Keratinocyte (primary cell): ENCODE data around the gene ANKDD1B.

ENCODE experiments used
- EZH2 ChIP-seq: IDR thresholded peaks from one replicate; pipeline ENCODE4 v1.6.1; 2012; ENCODE audit warnings: inconsistent platforms, mild to moderate bottlenecking, low read length, moderate library complexity
- TF ChIP-seq, protein P1 (sequence below), 3 experiments: IDR thresholded peaks in 1 of 3; conservative IDR thresholded peaks in 1 of 3; optimal IDR thresholded peaks in 1 of 3; 2 replicates in 2 of 3; 3 replicates in 1 of 3; pipeline versions ENCODE3 to v1.5.1; 2011; ENCODE audit warnings: low read length in 3 of 3, mild to moderate bottlenecking in 3 of 3, moderate library complexity in 2 of 3, control low read depth in 1 of 3, inconsistent platforms in 1 of 3; ENCODE audit not compliant: insufficient read depth in 2 of 3; ENCODE audit errors: extremely low read depth in 1 of 3

DNA sequence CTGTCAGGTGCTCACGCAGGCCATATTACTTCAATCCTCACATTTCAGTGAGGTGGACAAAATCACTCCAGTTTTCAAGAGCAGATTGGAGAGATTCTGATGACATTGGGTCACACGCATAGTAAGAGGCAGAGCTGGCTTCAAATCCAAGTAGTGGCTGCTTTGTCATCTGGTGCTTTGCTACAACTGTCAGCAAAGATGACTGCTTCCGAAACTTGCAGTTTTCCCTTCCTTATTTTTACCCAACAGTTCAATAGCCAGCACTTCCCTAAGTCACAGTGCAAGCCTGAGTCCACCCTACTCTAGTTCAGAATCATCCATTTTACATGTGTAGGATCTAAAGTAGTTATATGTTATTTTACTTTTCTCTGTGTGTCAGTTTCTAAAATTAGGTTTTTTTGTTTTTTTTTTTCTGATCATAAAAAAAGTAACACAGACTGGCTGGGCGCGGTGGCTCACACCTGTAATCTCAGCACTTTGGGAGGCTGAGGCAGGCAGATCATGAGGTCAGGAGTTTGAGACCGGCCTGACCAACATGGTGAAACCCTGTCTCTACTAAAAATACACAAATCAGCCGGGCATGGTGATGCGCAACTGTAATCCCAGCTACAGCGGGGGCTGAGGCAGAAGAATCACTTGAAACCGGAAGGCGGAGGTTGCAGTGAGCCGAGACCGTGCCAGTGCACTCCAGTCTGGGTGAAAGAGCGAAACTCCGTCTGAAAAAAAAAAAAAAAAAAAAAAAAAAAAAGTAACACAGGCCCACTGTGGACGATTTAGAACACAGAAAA lies 49.6 kb downstream of the ANKDD1B start:
- TF ChIP-seq, protein P1, sequence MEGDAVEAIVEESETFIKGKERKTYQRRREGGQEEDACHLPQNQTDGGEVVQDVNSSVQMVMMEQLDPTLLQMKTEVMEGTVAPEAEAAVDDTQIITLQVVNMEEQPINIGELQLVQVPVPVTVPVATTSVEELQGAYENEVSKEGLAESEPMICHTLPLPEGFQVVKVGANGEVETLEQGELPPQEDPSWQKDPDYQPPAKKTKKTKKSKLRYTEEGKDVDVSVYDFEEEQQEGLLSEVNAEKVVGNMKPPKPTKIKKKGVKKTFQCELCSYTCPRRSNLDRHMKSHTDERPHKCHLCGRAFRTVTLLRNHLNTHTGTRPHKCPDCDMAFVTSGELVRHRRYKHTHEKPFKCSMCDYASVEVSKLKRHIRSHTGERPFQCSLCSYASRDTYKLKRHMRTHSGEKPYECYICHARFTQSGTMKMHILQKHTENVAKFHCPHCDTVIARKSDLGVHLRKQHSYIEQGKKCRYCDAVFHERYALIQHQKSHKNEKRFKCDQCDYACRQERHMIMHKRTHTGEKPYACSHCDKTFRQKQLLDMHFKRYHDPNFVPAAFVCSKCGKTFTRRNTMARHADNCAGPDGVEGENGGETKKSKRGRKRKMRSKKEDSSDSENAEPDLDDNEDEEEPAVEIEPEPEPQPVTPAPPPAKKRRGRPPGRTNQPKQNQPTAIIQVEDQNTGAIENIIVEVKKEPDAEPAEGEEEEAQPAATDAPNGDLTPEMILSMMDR (optimal IDR thresholded peaks at IDR 0.05 in 1 of 3, IDR thresholded peaks at IDR 0.05 in 1 of 3, conservative IDR thresholded peaks at IDR 0.05 in 1 of 3; ENCODE audit: extremely low read depth in 1 of 3, insufficient read depth in 2 of 3, low read length in 3 of 3): no peak
- no peak for TF ChIP-seq EZH2
